ENCODE results near the gene ATRIP.

ATRIP gene

DNA sequence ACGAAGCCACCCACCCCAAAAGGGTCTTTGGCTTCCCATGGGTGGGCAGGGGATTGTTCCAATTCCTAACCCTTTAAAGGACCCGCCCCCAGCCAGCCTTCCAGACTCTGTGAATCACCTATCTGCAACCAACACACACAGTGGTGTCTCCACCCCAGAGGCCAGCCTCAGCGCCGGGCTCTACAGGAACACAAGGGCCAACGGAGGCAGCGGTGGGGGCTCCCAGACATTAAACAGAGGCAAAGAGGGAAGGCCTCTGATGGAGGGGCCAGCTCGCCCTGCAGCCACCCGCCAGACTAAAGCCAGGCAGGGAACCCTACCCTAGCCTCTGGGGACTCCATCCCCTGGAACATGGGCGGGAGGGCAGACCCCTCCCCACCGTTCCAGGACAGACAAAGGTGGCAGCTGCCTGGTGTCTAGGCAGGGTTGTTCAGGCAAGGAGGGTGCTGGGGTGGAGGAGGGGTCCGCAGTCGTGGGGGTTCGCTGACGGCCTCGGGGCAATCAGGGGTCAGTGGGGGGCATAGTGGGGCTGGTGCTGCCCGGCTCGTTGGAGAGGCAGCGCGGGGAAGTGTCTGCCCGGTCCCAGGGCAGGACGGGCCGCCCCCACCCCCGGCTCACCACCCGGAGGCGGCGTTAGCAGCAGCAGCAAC lies 57.0 kb downstream of the ATRIP start:
- DNase-seq (ENCODE audit: low read depth in 2 of 2): no peak

DNA sequence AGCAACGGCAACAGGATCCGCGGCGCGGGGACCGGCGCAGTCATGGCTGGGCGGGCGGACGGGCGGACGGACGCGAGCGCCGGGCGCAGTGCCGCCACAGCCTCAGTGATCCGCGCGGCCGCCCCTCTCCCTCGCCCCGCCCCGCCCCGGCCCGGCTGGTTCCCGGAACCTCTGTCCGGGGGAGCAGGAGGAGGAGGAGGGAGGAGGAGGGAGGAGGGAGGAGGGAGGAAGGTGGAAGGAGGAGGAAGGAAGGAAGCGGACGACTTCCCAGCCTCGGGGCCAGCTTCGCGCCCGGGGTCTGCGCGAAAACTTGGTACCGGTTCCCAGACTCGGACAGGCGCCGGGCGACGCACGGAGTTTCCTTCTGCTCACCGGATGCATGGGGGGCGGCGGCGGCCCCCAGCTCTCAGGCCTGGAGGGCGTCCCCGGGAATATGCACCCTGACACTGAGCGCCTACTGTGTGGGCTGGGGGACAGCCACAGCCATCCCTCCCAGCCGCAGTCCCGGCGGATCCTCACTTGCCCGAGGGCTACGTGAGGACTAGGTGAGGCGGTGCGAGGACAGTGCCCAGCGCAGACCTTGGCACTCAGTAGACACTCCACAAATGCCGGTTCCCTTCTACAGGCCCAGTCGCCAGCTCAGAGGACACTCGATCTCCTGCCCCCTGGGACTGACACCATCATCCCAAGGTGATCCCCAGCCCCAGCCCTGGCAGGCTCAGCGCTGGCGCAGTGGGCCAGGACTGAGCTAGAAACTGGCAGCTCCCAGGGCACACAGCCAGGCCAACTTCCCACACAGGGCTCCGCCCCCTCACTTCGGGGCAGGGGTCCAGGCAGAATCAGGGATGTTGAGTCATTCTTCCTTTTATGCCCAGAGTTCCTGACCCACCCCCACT lies 57.8 kb downstream of the ATRIP start, which contains the start of gene SHISA5:
SHISA5 (minus strand) TSS at position 124 of the 896 bp plus-strand sequence; CDS start at position 44, 80 bp downstream.
- peak; percentile 31 to 40 for DNase-seq (ENCODE audit: low read depth in 2 of 2)

DNA sequence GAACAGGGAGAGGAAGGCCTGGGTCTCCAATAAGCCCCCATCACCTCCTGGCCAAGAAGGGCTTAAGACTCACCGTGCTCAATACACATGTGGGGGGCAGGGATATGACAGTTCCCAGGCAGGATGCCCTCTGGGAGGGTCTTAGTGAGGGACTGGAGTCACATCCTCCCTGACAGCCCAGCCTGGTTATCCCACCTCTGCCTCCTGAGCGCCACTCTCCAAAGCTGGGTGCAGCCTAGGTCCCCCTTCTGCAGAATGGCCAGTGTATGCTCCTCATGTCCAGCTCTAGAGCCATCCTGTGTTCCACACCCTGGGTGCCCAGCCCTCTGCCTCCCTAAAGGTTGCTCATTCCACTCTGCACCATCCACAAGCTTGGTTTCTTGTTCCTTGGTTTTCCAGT lies 58.6 kb downstream of the ATRIP start:
- no peak for DNase-seq (ENCODE audit: low read depth in 2 of 2)

DNA sequence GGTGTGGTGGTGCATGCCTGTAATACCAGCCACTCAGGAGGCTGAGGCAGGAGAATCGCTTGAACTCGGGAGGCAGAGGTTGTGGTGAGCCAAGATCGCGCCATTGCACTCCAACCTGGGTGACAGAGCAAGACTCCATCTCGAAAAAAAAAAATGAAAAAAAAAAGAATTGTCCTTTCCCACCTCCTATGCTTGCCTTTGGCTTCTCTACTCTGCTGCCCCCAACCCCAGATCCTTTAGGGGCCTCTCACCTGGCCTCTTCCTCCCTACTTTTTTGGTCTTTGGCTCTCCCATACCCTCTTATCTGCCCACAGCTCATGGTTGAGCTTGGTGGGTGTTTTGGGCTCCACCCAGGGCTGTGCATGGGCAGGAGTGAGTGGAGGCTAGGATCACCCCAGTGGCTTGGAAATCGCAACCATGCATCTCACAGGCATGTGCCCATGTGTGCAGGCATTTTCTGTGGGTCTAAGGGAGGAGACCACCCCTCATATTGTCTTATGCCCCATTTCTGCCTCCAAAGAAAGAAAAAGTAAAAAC lies 59.5 kb downstream of the ATRIP start:
- DNase-seq (ENCODE audit: low read depth in 2 of 2): no peak

DNA sequence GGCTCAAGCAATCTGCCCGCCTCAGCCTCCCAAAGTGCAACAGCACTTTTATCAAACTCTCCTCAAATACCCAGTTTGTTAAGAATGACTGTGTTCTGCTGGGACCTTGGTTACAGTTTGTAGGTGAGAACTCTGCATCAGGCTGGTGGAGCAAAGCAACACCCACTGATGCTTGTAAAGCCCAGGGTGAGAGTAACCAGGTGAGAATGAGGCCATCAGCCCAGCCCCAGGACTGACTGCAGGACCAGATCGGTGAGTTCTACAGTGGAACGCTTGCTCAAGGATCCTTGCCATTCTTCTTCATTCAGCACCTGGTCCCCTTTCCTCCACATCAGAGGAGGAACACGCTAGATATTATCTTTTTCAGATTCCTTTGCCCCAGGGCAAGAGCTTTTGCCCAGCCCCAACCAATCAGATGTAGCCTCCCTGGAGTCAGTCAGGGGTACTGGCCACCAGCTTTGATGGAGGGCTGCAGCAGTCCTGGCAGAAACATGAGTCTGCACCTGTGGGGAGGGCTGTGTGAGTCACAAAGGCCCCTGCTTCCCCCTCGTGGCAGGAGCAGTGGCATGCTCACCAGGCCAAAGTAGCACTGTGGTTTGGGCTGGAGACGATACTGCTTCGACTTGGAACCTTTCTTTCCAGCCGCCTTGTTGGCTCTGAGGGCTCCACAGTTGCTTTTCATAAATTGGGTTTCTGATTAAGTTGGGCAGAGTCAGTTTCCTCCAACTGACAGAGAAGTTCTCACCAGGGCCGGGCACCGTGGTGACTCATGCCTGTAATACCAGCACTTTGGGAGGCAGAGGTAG lies 60.9 kb downstream of the ATRIP start:
- peak; percentile 44 to 47 for DNase-seq (ENCODE audit: low read depth in 2 of 2)

DNA sequence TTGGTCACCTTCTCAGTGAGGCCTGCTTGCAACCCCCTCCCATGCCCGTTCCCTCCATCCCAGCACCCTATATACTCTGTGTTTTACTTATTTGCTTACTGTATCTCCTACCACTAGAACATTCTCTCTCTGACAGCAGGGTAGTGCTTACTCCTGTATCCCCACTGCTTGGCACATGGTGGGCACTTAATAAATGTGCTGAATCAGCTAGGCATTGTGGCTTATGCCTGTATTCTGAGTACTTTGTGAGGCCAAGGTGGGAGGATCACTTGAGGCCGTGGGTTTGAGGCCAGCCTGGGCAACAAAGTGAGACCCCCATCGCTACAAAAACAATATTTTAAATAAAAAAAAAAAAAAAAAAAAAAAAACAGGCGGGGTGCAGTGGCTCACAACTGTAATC lies 65.0 kb downstream of the ATRIP start:
- DNase-seq (ENCODE audit: low read depth in 2 of 2): no peak

DNA sequence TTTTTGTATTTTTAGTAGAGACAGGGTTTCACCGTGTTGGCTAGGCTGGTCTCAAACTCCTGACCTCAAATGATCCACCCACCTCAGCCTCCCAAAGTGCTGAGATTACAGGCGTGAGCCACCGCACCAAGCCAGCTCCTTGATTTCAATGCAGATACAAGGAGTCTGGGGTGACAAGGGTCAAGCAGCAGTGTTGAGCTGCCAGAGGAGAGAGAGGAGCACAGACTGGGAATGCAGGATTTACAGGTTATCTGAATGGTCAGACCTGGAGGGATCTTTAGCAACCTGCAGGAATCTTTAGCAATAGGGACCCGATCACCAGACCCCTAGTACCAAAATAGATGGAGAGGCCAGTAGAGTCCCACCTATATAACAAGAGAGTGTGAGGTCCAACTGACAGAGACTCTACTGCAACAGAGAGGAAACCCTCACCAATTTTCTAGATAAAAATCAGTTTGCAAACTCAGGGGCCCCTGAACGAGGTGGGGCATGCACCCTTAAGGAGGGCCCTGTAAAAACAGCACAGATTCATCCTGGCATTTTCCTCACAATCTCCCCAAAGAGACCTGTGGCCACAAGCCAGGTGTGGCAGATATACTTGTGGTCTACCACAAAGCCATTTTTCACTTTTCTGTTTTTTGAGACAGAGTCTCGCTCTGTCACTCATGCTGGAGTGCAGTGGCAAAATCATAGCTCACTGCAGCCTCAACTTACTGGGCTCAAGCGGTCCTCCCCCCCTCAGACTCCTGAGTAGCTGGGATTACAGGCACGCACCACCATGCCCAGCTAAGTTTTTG lies 68.1 kb downstream of the ATRIP start:
- DNase-seq (ENCODE audit: low read depth in 2 of 2): no peak
